H4 (cell line): Measurements from ENCODE around the gene PSTPIP2. TPM values are rescaled to one million over a fixed set of nuclear protein-coding genes. Genes with fewer than 3 reads are reported as not detected.

Source experiments
- DNase-seq: peaks from one replicate; pipeline ENCODE4 v3.0.0-alpha.2; 2015; ENCODE audit warnings: low spot score
- total RNA-seq: library from RNA; depleted of rRNA; stranded (reverse); fragments of >200 nt; shearing (Covaris generic); gene quantifications from 2 replicates; pipeline ENCODE4 v1.2.3, GENCODE V29; 2014; rRNA removed

The PSTPIP2 gene
- total RNA-seq, 1 experiment from 2014 or later = not detected

DNA sequence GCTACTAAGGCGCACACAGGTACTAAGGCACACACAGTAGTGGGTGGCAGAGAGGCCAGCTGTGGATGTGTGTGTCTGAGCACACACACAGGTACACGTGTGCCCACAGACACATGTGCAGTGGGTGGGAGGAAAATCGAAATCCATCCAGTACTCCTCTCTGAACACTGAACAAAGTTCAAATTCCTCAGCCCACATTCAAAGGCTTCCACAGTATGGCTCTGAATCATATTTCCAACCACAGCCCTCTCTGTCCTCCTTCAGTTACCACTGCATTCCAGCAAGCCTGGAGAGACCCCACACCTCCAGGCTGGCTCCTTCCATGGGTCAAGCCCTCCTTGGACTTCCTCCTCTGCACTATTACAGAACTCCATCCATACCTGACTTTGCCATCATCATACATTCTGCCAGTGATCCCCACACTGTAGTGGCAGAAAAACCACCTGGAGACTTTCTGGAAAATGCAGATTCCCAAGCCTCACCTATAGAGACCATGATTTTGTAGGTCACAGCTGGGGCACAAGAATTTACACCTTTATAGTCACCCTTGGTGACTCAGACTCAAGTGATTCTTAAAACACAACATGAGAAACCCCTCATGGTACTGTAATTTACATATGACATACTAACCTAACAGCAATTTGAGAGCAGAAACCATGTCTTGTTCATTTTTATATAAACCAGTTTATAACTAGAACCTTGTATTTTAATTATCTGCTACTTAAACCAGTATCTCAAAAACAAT is 136.3 kb downstream of the PSTPIP2 start:
- no peak for DNase-seq

Other genes starting within 250 kb of the PSTPIP2 start
- 3.4 and 3.5 TPM in 2 replicates for gene SIGLEC15, start 246.6 kb downstream of the PSTPIP2 start, total RNA-seq
- gene EPG5, start 104.9 kb downstream of the PSTPIP2 start, total RNA-seq = 5.1 and 5.8 TPM in 2 replicates
- gene ATP5F1A, start 26.0 kb upstream of the PSTPIP2 start, total RNA-seq = 836 and 860 TPM in 2 replicates
- 129 and 133 TPM in 2 replicates for gene HAUS1, start 32.1 kb upstream of the PSTPIP2 start, total RNA-seq